ENCODE measurements around the gene CD3D. TPM values are rescaled to one million over a fixed set of nuclear protein-coding genes. Genes with fewer than 3 reads are reported as not detected.

The CD3D gene
- not detected in 2 replicates for total RNA-seq
- long read RNA-seq, result 0 reads

DNA sequence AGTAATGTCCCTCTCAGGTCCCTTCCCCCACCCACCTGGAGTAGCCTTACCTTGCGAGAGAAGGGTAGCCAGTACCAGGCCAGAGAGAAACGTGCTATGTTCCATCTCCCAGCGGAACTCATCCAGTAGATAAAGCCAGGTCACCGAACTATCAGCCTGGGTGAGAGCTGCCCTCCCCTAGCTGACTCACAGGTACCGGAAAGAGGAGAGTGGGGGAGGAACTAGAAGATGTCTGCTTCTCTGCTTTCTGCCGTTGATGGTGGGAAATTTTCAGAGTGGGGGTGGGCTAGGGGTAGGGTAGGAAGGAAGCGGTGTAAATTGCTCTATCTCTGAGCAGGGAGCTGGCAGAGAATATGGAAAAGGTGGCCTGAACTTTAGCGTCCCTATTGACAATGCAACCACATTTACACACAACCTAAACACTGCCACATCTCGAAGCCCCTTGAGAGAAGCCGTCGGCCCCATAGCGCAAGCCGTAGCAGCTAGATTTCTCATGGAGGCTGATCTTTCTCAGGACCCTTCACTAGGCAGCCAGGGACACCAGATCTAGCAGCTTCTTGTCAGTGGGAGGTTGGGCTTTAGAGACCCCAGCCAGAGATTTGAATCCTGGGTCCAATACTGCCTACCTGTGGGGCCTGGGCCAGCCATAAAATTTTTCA, at the start of gene CD3D:
TSS of gene CD3D (minus strand) at position 203 of the 659 bp plus-strand sequence. CDS start at position 105, 98 bp downstream.
- H3K9me3 Mint-ChIP-seq (ENCODE audit: unreplicated experiment), result no peaks in the 10 kb centered on the region
- TF ChIP-seq, protein P1, sequence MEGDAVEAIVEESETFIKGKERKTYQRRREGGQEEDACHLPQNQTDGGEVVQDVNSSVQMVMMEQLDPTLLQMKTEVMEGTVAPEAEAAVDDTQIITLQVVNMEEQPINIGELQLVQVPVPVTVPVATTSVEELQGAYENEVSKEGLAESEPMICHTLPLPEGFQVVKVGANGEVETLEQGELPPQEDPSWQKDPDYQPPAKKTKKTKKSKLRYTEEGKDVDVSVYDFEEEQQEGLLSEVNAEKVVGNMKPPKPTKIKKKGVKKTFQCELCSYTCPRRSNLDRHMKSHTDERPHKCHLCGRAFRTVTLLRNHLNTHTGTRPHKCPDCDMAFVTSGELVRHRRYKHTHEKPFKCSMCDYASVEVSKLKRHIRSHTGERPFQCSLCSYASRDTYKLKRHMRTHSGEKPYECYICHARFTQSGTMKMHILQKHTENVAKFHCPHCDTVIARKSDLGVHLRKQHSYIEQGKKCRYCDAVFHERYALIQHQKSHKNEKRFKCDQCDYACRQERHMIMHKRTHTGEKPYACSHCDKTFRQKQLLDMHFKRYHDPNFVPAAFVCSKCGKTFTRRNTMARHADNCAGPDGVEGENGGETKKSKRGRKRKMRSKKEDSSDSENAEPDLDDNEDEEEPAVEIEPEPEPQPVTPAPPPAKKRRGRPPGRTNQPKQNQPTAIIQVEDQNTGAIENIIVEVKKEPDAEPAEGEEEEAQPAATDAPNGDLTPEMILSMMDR (IDR thresholded peaks at IDR 0.05), result no peak
- H3K27ac Mint-ChIP-seq (ENCODE audit: unreplicated experiment), result no peak within 1 kb of the TSS
- DNase-seq (ENCODE audit: extremely low spot score, unreplicated experiment), result no peak
- H3K27me3 Mint-ChIP-seq (ENCODE audit: unreplicated experiment), result peaks cover 47% of the 10 kb centered on the region
- H3K36me3 Mint-ChIP-seq (ENCODE audit: unreplicated experiment), result no peaks in the 10 kb centered on the region
- H3K4me1 Mint-ChIP-seq (ENCODE audit: unreplicated experiment), result no peaks in the 10 kb centered on the region
- H3K4me3 Mint-ChIP-seq (ENCODE audit: unreplicated experiment), result no peak within 1 kb of the TSS

DNA sequence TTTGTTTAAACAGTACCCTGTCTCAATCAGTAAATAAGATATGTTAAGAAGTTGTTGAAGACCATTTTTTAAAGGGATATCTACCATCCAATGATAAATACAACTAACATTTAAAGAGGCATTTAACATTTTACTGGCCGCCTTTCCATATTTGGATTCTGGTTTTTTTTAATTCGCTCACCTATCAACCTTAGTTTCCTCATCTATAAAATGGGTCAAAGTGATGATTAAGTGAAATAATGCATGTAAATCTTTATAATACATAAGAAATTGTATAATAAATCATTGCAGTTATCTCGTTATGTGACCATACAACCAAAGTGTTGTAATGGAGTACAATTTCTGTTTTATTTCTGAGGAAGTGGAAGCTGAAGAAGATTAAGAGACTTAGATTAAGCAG, 41.2 kb upstream of the CD3D start:
- Mint-ChIP-seq H3K27ac (ENCODE audit: unreplicated experiment) (no peak overlapping the region), H3K9me3 (ENCODE audit: unreplicated experiment) (no peaks in the 10 kb centered on the region), H3K36me3 (ENCODE audit: unreplicated experiment) (peaks cover 44% of the 10 kb centered on the region), H3K4me1 (ENCODE audit: unreplicated experiment) (no peaks in the 10 kb centered on the region), H3K27me3 (ENCODE audit: unreplicated experiment) (no peaks in the 10 kb centered on the region), H3K4me3 (ENCODE audit: unreplicated experiment) (no peak overlapping the region)
- DNase-seq (ENCODE audit: extremely low spot score, unreplicated experiment), result no peak
- TF ChIP-seq, protein P1 (IDR thresholded peaks at IDR 0.05), result no peak

DNA sequence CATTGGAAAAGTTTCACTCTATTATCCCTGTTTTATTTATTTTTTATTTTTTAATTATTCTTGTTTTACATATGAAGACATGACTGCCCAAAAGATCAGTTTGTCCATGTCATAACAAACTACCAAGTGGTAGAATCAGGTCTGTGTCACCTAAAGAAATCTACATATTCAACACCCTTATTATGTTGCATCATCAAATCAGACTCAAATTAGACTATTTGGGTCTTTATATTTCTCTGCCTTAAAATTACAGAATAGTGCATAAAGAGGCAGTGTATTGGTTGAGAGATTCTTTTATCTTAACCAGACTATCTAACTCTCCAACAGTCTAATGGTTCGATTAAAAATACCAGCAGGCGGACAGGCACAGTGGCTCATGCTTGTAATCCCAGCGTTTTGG, 40.4 kb upstream of the CD3D start:
- H3K36me3 Mint-ChIP-seq (ENCODE audit: unreplicated experiment), result peaks cover 48% of the 10 kb centered on the region
- H3K27me3 Mint-ChIP-seq (ENCODE audit: unreplicated experiment), result no peaks in the 10 kb centered on the region
- H3K4me1 Mint-ChIP-seq (ENCODE audit: unreplicated experiment), result no peaks in the 10 kb centered on the region
- no peak overlapping the region for H3K4me3 Mint-ChIP-seq (ENCODE audit: unreplicated experiment)
- DNase-seq (ENCODE audit: extremely low spot score, unreplicated experiment), result no peak
- no peaks in the 10 kb centered on the region for H3K9me3 Mint-ChIP-seq (ENCODE audit: unreplicated experiment)
- no peak overlapping the region for H3K27ac Mint-ChIP-seq (ENCODE audit: unreplicated experiment)
- TF ChIP-seq, protein P1 (IDR thresholded peaks at IDR 0.05), result no peak

DNA sequence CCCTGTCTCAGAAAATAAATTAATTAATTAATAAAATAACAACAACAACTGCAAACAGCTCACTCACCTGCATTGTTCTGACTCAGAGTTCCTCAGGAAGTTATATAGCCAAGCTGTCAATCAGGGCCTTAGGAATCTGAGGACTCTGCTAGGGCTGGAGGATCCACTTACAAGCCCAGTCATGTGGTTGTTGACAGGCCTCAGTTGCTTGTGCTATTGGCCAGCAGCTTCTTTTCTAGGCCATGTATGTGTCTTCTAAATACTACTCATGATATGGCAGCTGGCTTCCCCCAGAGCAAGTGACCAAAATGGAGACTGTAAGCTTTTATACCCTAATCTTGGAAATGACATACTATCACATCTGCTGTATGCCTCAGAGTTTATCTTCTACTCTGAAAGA, 38.1 kb upstream of the CD3D start:
- no peaks in the 10 kb centered on the region for H3K27me3 Mint-ChIP-seq (ENCODE audit: unreplicated experiment)
- H3K4me3 Mint-ChIP-seq (ENCODE audit: unreplicated experiment), result no peak overlapping the region
- peaks cover 37% of the 10 kb centered on the region for H3K36me3 Mint-ChIP-seq (ENCODE audit: unreplicated experiment)

DNA sequence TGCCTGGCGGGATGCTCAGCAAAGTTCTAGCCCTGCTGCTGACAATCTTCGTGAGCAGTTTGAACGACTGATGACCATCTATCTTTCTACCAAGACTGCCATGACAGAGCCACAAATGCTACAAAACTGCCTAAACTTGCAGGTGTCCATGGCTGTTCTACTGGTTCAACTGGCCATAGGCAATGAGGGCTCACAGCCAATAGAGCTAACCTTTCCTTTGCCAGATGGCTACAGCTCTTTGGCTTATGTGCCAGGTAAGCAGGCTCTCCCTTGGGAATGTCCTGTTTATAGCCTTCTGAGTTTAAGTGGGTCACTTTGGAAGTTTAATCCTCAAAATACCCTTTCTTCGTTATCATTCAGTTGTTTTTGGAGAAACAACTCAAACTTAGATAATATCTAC, 37.0 kb upstream of the CD3D start:
- DNase-seq (ENCODE audit: extremely low spot score, unreplicated experiment), result no peak
- no peaks in the 10 kb centered on the region for H3K4me1 Mint-ChIP-seq (ENCODE audit: unreplicated experiment)
- H3K9me3 Mint-ChIP-seq (ENCODE audit: unreplicated experiment), result no peaks in the 10 kb centered on the region
- no peak overlapping the region for H3K27ac Mint-ChIP-seq (ENCODE audit: unreplicated experiment)
- TF ChIP-seq, protein P1 (IDR thresholded peaks at IDR 0.05), result no peak
- peaks cover 33% of the 10 kb centered on the region for H3K36me3 Mint-ChIP-seq (ENCODE audit: unreplicated experiment)
- no peak overlapping the region for H3K4me3 Mint-ChIP-seq (ENCODE audit: unreplicated experiment)
- H3K27me3 Mint-ChIP-seq (ENCODE audit: unreplicated experiment), result no peaks in the 10 kb centered on the region

More for the DNA sequence above, 38.1 kb upstream of the CD3D start:
- TF ChIP-seq, protein P1 (IDR thresholded peaks at IDR 0.05), result no peak
- DNase-seq (ENCODE audit: extremely low spot score, unreplicated experiment), result no peak
- H3K27ac Mint-ChIP-seq (ENCODE audit: unreplicated experiment), result no peak overlapping the region
- no peaks in the 10 kb centered on the region for H3K9me3 Mint-ChIP-seq (ENCODE audit: unreplicated experiment)
- H3K4me1 Mint-ChIP-seq (ENCODE audit: unreplicated experiment), result no peaks in the 10 kb centered on the region
